Stomach (tissue), 4 donors: ENCODE results near the gene EXPH5.

ENCODE experiments used
- CTCF ChIP-seq, 7 experiments: fragments of 450-650 bp in 4 of 7; fragments of 200-600 bp in 3 of 7; sonication (generic) in 3 of 7; IDR thresholded peaks; one replicate each; pipeline ENCODE4 v1.5.1; 2016 to 2019; ENCODE audit warnings: antibody characterized with exemption in 7 of 7, control low read depth in 2 of 7, mild to moderate bottlenecking in 1 of 7
- EP300 ChIP-seq: sonication (generic); formaldehyde crosslinking; IDR thresholded peaks from one replicate; pipeline ENCODE4 v1.6.1; 2017; ENCODE audit warnings: antibody characterized with exemption
- POLR2A ChIP-seq, 4 donors: fragments of 450-650 bp; IDR thresholded peaks; one replicate each; pipeline ENCODE4 v1.6.1; 2016; ENCODE audit warnings: antibody characterized with exemption in 4 of 4, control low read depth in 2 of 4, mild to moderate bottlenecking in 1 of 4, moderate library complexity in 1 of 4
- POLR2AphosphoS5 ChIP-seq, 3 donors: sonication (generic); formaldehyde crosslinking; IDR thresholded peaks; one replicate each; pipeline ENCODE4 v1.6.1; 2016; ENCODE audit warnings: antibody characterized with exemption in 3 of 3

GRCh38 chr11:108536783-108537182, 56.8 kb downstream of the EXPH5 start:
- no peak for TF ChIP-seq CTCF (IDR thresholded peaks at IDR 0.05)
- no peak for TF ChIP-seq EP300
- no peak for TF ChIP-seq POLR2AphosphoS5 (IDR thresholded peaks at IDR 0.05)
- TF ChIP-seq POLR2A (IDR thresholded peaks at IDR 0.05), result no peak
